Subcutaneous abdominal adipose tissue (tissue), 5 donors: Measurements from ENCODE around the gene CLMN.

Source experiments
- H3K27ac ChIP-seq: one replicate; pipeline ENCODE4 v1.7.0; 2013; ENCODE audit warnings: low read depth, mild to moderate bottlenecking, inconsistent platforms, low read length, moderate library complexity
- H3K27me3 ChIP-seq, 5 donors: one replicate each; pipeline ENCODE4 v1.7.0; 2013; ENCODE audit warnings: low read length in 5 of 5, inconsistent platforms in 1 of 5; ENCODE audit not compliant: control insufficient read depth in 5 of 5, insufficient read depth in 4 of 5
- H3K36me3 ChIP-seq, 5 donors: one replicate each; pipeline ENCODE4 v1.7.0; 2013; ENCODE audit warnings: low read length in 5 of 5; ENCODE audit not compliant: control insufficient read depth in 5 of 5, insufficient read depth in 5 of 5
- H3K4me1 ChIP-seq, 5 donors: one replicate each; pipeline ENCODE4 v1.7.0; 2013; ENCODE audit warnings: low read length in 5 of 5, mild to moderate bottlenecking in 3 of 5, moderate library complexity in 1 of 5; ENCODE audit not compliant: control insufficient read depth in 5 of 5, insufficient read depth in 5 of 5
- H3K4me3 ChIP-seq, 5 donors: one replicate each; pipeline ENCODE4 v1.7.0; 2013; ENCODE audit warnings: low read length in 5 of 5, low read depth in 1 of 5
- H3K9ac ChIP-seq, 5 donors: one replicate each; pipeline ENCODE4 v1.7.0; 2013; ENCODE audit warnings: low read length in 5 of 5, mild to moderate bottlenecking in 4 of 5, moderate library complexity in 3 of 5
- H3K9me3 ChIP-seq, 5 donors: one replicate each; pipeline ENCODE4 v1.7.0; 2013; ENCODE audit warnings: low read length in 5 of 5; ENCODE audit not compliant: control insufficient read depth in 5 of 5
- donor health status: healthy.
- donor health status: healthy.
- donor health status: healthy.
- donor health status: healthy.
- donor health status: healthy.

Gene CLMN

DNA sequence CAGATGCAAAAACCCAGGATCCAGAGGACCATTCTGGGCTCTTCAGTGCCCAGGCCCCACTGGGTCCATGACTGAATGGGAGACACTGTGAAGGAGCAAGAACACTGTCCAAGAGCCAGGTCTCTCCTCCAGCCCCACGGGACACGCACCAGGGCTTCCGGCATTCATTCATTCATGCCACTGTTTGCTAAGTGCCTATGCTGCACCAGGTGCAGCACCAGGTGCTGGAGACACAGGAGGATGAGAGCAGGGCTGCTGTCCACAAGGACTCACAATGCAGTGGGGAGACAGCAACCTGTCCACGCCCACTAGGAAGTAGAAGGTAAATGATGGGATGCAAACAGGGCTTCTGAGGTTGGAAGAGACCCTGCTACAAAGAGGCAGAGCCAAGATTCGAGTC is 20.4 kb downstream of the CLMN start:
- no peak overlapping the region for H3K4me3 ChIP-seq
- H3K27ac ChIP-seq: no peak overlapping the region
- no peaks in the 10 kb centered on the region for H3K27me3 ChIP-seq
- H3K4me1 ChIP-seq: peaks cover 0 to 37% (median 25%) of the 10 kb centered on the region in 5 donors
- no peak overlapping the region for H3K9ac ChIP-seq
- H3K9me3 ChIP-seq: peaks cover 0 to 7% (median 3%) of the 10 kb centered on the region in 5 donors
- H3K36me3 ChIP-seq: peaks cover 0 to 5% (median 0%) of the 10 kb centered on the region in 5 donors

DNA sequence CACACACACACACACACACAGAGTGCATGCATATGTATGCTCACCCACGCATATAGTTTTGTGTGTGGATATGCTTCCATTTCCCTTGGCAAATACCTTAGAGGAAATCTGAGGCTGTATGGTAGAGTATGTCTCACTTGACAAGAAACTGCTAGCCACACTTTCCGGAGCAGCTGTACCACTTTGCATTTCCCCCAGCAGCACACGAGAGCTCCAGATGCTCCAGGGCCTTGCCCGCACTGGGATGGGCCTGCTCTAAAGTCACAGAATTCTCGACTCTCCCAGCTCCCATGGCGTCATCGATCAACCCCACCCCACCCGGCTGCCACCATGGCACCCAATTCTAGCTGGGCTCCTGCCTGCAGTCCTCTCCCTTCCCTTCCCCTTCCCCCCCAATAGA is 21.9 kb downstream of the CLMN start:
- peaks cover 0 to 5% (median 0%) of the 10 kb centered on the region in 5 donors for H3K36me3 ChIP-seq
- peaks cover 0 to 23% (median 19%) of the 10 kb centered on the region in 5 donors for H3K4me1 ChIP-seq
- H3K4me3 ChIP-seq: no peak overlapping the region
- no peaks in the 10 kb centered on the region for H3K27me3 ChIP-seq
- H3K27ac ChIP-seq: no peak overlapping the region
- H3K9ac ChIP-seq: no peak overlapping the region
- peaks cover 0 to 7% (median 3%) of the 10 kb centered on the region in 5 donors for H3K9me3 ChIP-seq

DNA sequence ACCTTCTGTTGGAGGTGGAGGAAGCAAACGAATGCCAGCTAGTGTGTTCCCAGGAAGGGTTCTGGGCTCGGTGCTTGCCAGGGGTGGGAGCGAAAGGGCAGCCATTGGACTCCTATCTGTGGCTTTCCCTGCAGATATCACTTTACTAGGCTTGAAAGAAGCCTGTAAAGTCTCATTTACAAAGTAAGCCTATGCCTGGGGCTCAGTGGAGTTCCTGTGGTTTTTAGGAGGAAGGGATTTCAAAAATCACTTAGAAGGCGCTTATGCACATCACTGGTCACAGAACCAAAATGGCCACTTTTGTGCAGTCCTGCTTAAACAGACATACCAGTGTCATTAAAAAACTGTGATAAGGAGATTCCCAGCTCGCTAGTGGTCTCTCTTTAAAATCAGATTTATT is 22.7 kb downstream of the CLMN start:
- Histone ChIP-seq H3K27me3 (no peaks in the 10 kb centered on the region), H3K9me3 (peaks cover 0 to 7% (median 3%) of the 10 kb centered on the region in 5 donors), H3K9ac (no peak overlapping the region), H3K4me1 (peaks cover 1 to 25% (median 17%) of the 10 kb centered on the region in 5 donors), H3K27ac (no peak overlapping the region), H3K36me3 (peaks cover 0 to 5% (median 0%) of the 10 kb centered on the region in 5 donors), H3K4me3 (no peak overlapping the region)

DNA sequence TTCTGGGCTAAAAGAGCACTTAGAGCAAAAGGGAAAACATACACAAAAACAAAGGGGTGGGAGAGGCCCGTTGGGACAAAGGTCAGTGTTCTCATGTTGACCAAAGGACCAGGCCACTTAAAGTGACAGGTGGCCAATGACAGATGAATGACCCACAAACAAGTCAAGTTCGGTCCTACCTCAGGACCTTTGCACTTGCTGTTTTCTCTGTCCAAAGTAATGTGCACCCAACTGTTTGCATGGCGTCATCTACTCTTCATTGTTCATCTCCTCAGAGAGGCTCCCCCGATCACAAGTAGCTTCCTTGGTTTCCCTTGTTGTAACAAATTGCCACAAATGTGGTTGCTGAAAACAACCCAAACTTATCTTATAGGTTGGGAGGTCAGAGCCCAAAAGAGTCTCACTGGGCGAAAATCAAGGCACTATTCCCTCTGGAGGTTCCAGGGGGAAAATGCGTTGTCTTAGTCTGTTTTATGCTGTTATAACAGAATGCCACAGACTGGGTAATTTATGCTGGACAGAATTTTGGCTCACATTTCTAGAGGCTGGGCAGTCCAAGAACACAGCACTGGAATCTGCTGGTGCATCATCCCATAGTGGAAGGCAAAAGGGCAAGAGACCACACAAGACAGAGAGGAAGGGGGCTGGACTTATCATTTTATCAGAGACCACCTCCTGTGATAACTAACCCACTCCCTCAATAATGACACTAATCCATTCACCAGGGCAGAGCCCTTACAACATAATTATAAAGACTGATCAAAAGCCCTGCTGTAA is 23.9 kb downstream of the CLMN start:
- H3K4me3 ChIP-seq: peak overlapping the region in 1 of 5 donors; percentile 12
- no peak overlapping the region for H3K9ac ChIP-seq
- peaks cover 0 to 5% (median 0%) of the 10 kb centered on the region in 5 donors for H3K36me3 ChIP-seq
- peaks cover 0 to 7% (median 3%) of the 10 kb centered on the region in 5 donors for H3K9me3 ChIP-seq
- H3K27me3 ChIP-seq: no peaks in the 10 kb centered on the region
- no peak overlapping the region for H3K27ac ChIP-seq
- peaks cover 5 to 29% (median 24%) of the 10 kb centered on the region in 5 donors for H3K4me1 ChIP-seq

DNA sequence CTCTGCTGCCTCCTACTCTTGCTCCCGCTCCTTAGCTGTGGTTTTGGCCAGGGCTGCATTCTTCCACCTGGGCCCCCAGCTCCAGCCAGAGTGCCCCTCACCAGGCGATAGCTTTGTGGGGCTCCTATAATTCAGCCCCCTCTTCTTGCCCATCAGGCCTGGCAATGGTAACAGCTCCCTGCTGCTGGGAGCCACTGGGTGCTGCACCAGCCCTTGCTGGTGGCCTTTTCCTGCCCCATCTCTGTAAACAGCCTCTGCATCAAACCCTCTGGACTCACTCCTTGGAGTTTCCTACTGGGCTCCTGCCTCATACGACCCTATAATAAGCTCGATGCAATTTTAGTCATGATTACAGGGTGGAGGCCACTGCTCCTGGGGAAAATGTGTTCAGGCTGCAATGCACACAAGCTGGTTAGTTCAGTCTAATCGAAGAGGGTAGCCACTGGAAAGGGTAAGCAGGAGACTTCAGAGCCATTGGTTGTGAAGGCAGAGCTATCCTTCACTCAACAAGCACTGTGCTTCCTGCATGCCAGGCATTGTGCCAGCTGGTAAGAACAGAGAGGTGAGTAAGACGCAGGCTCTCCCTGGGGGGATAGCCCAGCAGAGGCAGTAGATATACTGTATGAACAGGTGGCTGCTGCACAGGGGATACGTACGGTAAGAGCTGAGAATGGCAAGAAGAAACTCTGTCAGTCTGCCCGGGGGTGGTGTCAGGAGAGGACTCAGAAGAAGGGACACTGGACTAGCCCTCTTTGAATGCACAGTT is 24.7 kb downstream of the CLMN start:
- Histone ChIP-seq H3K27me3 (no peaks in the 10 kb centered on the region), H3K36me3 (peaks cover 0 to 5% (median 0%) of the 10 kb centered on the region in 5 donors), H3K4me3 (no peak overlapping the region), H3K27ac (no peak overlapping the region), H3K9ac (no peak overlapping the region), H3K9me3 (peaks cover 0 to 7% (median 3%) of the 10 kb centered on the region in 5 donors), H3K4me1 (peaks cover 5 to 29% (median 26%) of the 10 kb centered on the region in 5 donors)

DNA sequence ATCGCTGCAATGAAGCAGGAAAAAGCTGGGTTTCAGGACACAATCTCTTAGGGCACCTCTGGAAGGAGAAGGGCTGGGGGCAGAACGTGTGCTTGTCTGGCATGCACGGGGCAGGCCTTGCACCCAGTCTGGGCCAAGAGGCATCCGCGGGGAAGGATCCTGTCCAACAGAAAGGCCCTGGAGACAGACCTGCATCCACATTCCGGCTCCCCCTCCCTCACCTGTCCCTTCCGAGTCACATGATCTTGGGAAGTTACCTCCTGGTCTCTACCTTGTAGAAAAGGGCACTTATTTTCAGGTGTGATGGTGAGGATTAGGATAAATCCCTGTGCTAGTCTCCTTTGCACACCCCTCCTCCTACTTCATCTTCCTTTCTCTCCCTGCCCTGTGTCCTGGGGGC is 25.4 kb downstream of the CLMN start:
- Histone ChIP-seq H3K9ac (no peak overlapping the region), H3K4me3 (no peak overlapping the region), H3K27ac (no peak overlapping the region), H3K9me3 (peaks cover 0 to 7% (median 3%) of the 10 kb centered on the region in 5 donors), H3K27me3 (no peaks in the 10 kb centered on the region), H3K4me1 (peaks cover 5 to 29% (median 26%) of the 10 kb centered on the region in 5 donors), H3K36me3 (peaks cover 0 to 5% (median 0%) of the 10 kb centered on the region in 5 donors)

DNA sequence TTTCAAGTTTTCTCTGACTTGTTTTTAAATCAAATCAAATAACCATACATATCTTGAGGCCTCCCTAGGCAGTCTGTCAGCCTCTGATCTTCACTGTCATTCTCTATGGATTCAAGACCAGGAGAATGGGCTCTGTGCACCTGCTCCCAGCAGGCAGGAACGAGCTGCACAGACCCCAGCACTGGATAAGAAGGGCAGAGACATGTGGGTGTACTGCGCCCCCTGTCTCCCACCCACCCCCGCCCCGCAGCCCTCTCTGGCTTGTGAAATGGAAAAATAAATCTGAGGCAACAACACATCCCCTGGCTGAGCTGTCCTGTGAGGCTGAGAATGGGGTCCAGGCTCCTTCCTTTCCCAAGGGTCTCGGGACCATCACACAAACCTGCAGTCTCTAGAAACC is 26.3 kb downstream of the CLMN start:
- Histone ChIP-seq H3K36me3 (peaks cover 0 to 5% (median 0%) of the 10 kb centered on the region in 5 donors), H3K27ac (no peak overlapping the region), H3K9ac (no peak overlapping the region), H3K27me3 (no peaks in the 10 kb centered on the region), H3K9me3 (peaks cover 0 to 7% (median 3%) of the 10 kb centered on the region in 5 donors), H3K4me1 (peaks cover 5 to 29% (median 26%) of the 10 kb centered on the region in 5 donors), H3K4me3 (no peak overlapping the region)

DNA sequence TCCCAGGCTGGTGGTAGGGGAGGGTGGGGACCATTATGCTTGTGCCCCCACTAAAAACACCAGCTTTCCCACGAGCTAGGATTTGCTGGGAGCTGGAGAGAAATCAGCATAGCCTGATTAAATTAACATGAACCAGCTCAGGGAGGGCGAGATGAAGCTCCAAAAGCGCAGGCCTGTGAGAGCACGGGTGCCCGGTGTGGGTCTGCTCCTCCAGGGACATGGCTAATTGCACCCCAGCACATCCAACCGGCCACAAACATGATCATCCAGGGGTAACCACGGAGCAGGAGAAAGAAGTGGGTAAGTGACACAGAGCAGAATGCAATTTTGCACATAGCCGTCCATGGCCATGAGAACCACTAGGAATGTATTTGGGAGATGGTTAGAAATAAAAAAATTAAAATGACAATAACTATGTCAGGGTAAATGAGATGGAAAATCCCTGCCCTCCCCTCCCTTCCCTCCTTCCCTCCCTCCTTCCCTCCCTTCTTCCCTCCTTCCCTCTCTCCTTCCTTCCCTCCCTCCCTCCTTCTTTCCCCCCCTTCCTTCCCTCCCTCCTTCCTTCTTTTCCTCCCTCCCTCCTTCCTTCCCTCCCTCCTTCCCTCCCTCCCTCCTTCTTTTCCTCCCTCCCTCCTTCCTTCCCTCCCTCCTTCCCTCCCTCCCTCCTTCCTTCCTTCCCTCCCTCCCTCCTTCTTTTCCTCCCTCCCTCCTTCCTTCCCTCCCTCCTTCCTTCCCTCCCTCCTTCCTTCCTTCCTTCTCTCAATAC is 26.9 kb downstream of the CLMN start:
- Histone ChIP-seq H3K4me1 (peaks cover 5 to 29% (median 26%) of the 10 kb centered on the region in 5 donors), H3K27ac (peak overlapping the region; percentile 60), H3K9ac (no peak overlapping the region)

DNA sequence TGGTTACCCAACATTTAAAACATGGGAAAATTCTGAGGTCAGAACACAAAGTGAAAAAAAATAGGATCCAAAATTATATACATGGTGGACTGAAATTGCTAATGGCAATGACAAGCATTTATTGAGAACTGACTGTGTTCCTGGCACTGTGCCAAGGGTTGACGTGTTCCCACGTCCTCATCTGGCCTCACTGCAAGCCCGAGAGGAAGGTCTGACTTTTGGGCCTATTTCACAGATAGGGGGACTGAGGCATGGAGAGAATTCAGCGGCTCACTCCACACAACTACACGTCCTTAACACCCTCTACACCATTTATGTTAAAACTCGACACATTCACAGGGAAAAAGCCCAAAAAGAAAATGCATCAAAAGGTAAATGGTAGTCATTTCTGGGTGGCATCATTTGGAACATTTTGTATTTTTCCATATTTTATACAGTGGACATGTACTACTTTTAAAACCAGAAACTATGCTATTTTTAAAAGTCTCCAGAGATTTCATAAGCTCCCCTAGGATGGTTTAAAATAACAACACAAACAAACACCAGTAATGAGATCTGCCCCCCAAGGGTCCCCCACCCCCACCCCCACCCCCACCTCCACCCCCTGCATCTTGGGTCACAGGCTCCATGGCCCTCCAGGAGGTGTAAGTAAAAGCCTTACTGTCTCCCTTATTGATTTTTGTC is 27.7 kb downstream of the CLMN start:
- Histone ChIP-seq H3K9me3 (peaks cover 0 to 7% (median 3%) of the 10 kb centered on the region in 5 donors), H3K4me3 (no peak overlapping the region), H3K4me1 (peaks cover 5 to 29% (median 26%) of the 10 kb centered on the region in 5 donors), H3K27ac (peak overlapping the region; percentile 69), H3K9ac (no peak overlapping the region), H3K36me3 (no peaks in the 10 kb centered on the region), H3K27me3 (no peaks in the 10 kb centered on the region)

More for the DNA sequence above, 26.9 kb downstream of the CLMN start:
- Histone ChIP-seq H3K4me3 (no peak overlapping the region), H3K36me3 (peaks cover 0 to 4% (median 0%) of the 10 kb centered on the region in 5 donors), H3K27me3 (no peaks in the 10 kb centered on the region), H3K9me3 (peaks cover 0 to 7% (median 3%) of the 10 kb centered on the region in 5 donors)
